Measurements from ENCODE around the gene PSMB3.
A peak's percentile ranks its signal among the peaks of the same experiment; 100 is the strongest.

Gene PSMB3
- total RNA-seq = 30.6 to 97.5 reads per million in 2 donors

- DNase-seq = peak; percentile 88
Observed at GRCh38 chr17:38752308-38753070, at the start of gene PSMB3. Gene PSMB3 (plus strand): TSS chr17:38752741. CDS start chr17:38752827, 86 bp downstream.

GRCh38 chr17:38702916-38703741, 49.4 kb upstream of the PSMB3 start:
- DNase-seq = no peak

- peak; percentile 59 for DNase-seq
Observed at GRCh38 chr17:38703742-38704605, 48.6 kb upstream of the PSMB3 start.

- DNase-seq = peak; percentile 78
Observed at GRCh38 chr17:38704606-38705522, 47.7 kb upstream of the PSMB3 start, which contains the start of gene MLLT6. Gene MLLT6 (plus strand): TSS chr17:38705273. CDS start chr17:38705633, 360 bp downstream.

GRCh38 chr17:38705523-38705802, 47.1 kb upstream of the PSMB3 start:
- DNase-seq = no peak

- peak; percentile 41 for DNase-seq
Observed at GRCh38 chr17:38705803-38706504, 46.6 kb upstream of the PSMB3 start.

- DNase-seq = no peak
Observed at GRCh38 chr17:38706505-38707216, 45.9 kb upstream of the PSMB3 start.

- no peak for DNase-seq
Observed at GRCh38 chr17:38707678-38708351, 44.7 kb upstream of the PSMB3 start.

- DNase-seq = no peak
Observed at GRCh38 chr17:38709104-38709820, 43.3 kb upstream of the PSMB3 start.

- DNase-seq = no peak
Observed at GRCh38 chr17:38709864-38710603, 42.5 kb upstream of the PSMB3 start.

- DNase-seq = no peak
Observed at GRCh38 chr17:38710604-38710962, 42.0 kb upstream of the PSMB3 start.

GRCh38 chr17:38710985-38711384, 41.6 kb upstream of the PSMB3 start:
- no peak for DNase-seq

- no peak for DNase-seq
Observed at GRCh38 chr17:38711792-38712571, 40.6 kb upstream of the PSMB3 start.

GRCh38 chr17:38712593-38712992, 39.9 kb upstream of the PSMB3 start:
- no peak for DNase-seq

GRCh38 chr17:38713456-38714075, 39.0 kb upstream of the PSMB3 start:
- DNase-seq = no peak

GRCh38 chr17:38715216-38715943, 37.2 kb upstream of the PSMB3 start:
- no peak for DNase-seq

All from T-helper 9 cell (primary cell).